H1 (cell line): ENCODE measurements around the gene MLPH. TPM values are rescaled to one million over a fixed set of nuclear protein-coding genes. Genes with fewer than 3 reads are reported as not detected.

Source experiments
- CTCF ChIA-PET: fragments of 300-600 bp; sonication (Branson Sonifier 250); formaldehyde crosslinking; loops from one replicate; lab custom pipeline; 2021; ENCODE audit not compliant: partially characterized antibody; lab: Charles Lee
- POLR2A ChIA-PET: fragments of 300-600 bp; sonication (Branson Sonifier 250); formaldehyde crosslinking; loops from one replicate; lab custom pipeline; 2021; ENCODE audit warnings: inconsistent platforms; ENCODE audit not compliant: partially characterized antibody; lab: Charles Lee
- DNase-seq, 2 experiments: peaks; one replicate each; pipeline versions ENCODE4 v3.0.0 to v3.0.0-alpha.2; 2010 to 2022; ENCODE audit warnings: low spot score in 2 of 2, low read depth in 1 of 2, mixed read lengths in 1 of 2
- FAIRE-seq: peaks from 2 replicates; lab custom pipeline; 2011; peaks lifted over from hg19 to GRCh38; lab: Jason Lieb, UNC
- H2AFZ ChIP-seq: 2 replicates; pipeline ENCODE4 v1.8.1; 2012; ENCODE audit warnings: low read length, inconsistent platforms
- H2AK5ac ChIP-seq: 2 replicates; pipeline ENCODE4 v1.6.1; 2013; ENCODE audit warnings: low read depth, low read length
- H2BK120ac ChIP-seq: replicated peaks from 2 replicates; pipeline ENCODE3; 2013; ENCODE audit warnings: low read depth, low read length, inconsistent platforms
- H2BK12ac ChIP-seq: 2 replicates; pipeline ENCODE4 v1.6.1; 2013; ENCODE audit warnings: low read depth, low read length
- H2BK15ac ChIP-seq: 2 replicates; pipeline ENCODE4 v1.6.1; 2013; ENCODE audit warnings: low read length
- H2BK20ac ChIP-seq: 2 replicates; pipeline ENCODE4 v1.6.1; 2013; ENCODE audit warnings: low read length
- H2BK5ac ChIP-seq: 2 replicates; pipeline ENCODE4 v1.6.1; 2013; ENCODE audit warnings: low read depth, low read length
- H3K14ac ChIP-seq: 2 replicates; pipeline ENCODE4 v1.6.1; 2013; ENCODE audit warnings: inconsistent platforms; ENCODE audit not compliant: insufficient read length
- H3K18ac ChIP-seq: 2 replicates; pipeline ENCODE4 v1.6.1; 2013; ENCODE audit warnings: low read length; ENCODE audit errors: extremely low read depth
- H3K23ac ChIP-seq: 2 replicates; pipeline ENCODE4 v1.6.1; 2013; ENCODE audit warnings: inconsistent platforms; ENCODE audit not compliant: insufficient read length
- H3K23me2 ChIP-seq: 2 replicates; pipeline ENCODE4 v1.6.1; 2013; ENCODE audit warnings: low read depth, low read length
- H3K27ac ChIP-seq: 2 replicates; pipeline ENCODE4 v1.6.1; 2011; ENCODE audit warnings: low read depth, low read length, inconsistent platforms
- H3K27me3 ChIP-seq, 4 experiments: replicated peaks in 1 of 4; 1 replicate in 1 of 4; 2 replicates in 3 of 4; pipeline versions ENCODE4 v1.6.1 to v1.8.1; 2011 to 2013; ENCODE audit warnings: low read length in 3 of 4, mild to moderate bottlenecking in 3 of 4, inconsistent platforms in 2 of 4, mixed read lengths in 2 of 4, moderate library complexity in 1 of 4; ENCODE audit not compliant: control insufficient read depth in 3 of 4, insufficient read depth in 3 of 4; ENCODE audit errors: extremely low read depth in 1 of 4
- H3K36me3 ChIP-seq, 4 experiments: 2 replicates each; pipeline versions ENCODE4 v1.6.1 to v1.8.1; 2011 to 2013; ENCODE audit warnings: mild to moderate bottlenecking in 4 of 4, low read length in 3 of 4, moderate library complexity in 2 of 4, control low read depth in 1 of 4, inconsistent platforms in 1 of 4; ENCODE audit not compliant: insufficient read depth in 4 of 4, control insufficient read depth in 2 of 4
- H3K4ac ChIP-seq: replicated peaks from 2 replicates; pipeline ENCODE3; 2013; ENCODE audit warnings: low read length, low read depth, mixed read lengths, inconsistent platforms; ENCODE audit not compliant: insufficient read length
- H3K4me1 ChIP-seq, 4 experiments: replicated peaks in 1 of 4; 1 replicate in 1 of 4; 2 replicates in 3 of 4; pipeline versions ENCODE4 v1.6.1 to v1.8.1; 2011 to 2013; ENCODE audit warnings: low read length in 3 of 4, inconsistent platforms in 2 of 4, mixed read lengths in 1 of 4; ENCODE audit not compliant: insufficient read depth in 4 of 4, control insufficient read depth in 3 of 4
- H3K4me2 ChIP-seq, 2 experiments: 2 replicates each; pipeline versions ENCODE4 v1.6.1 to v1.8.1; 2011 to 2013; ENCODE audit warnings: low read depth in 2 of 2, low read length in 2 of 2, control low read depth in 1 of 2, inconsistent platforms in 1 of 2, mild to moderate bottlenecking in 1 of 2; ENCODE audit not compliant: insufficient read depth in 1 of 2
- H3K4me3 ChIP-seq, 4 experiments: fragments of 200-600, 300-600 bp in 1 of 4; sonication (generic), shearing (Covaris generic), sonication (Bioruptor Twin) in 1 of 4; 2 replicates each; pipeline versions ENCODE4 v1.5.1 to v1.8.1; 2011 to 2016; ENCODE audit warnings: low read length in 4 of 4, low read depth in 3 of 4, control low read depth in 2 of 4, inconsistent platforms in 2 of 4, mild to moderate bottlenecking in 2 of 4, mixed read lengths in 1 of 4, moderate library complexity in 1 of 4; ENCODE audit not compliant: insufficient read depth in 2 of 4; ENCODE audit errors: extremely low read depth in 1 of 4
- H3K56ac ChIP-seq: replicated peaks from 2 replicates; pipeline ENCODE3; 2013; ENCODE audit warnings: low read depth, mild to moderate bottlenecking, mixed read lengths, low read length, inconsistent platforms; ENCODE audit not compliant: insufficient read length
- H3K79me1 ChIP-seq: 2 replicates; pipeline ENCODE4 v1.6.1; 2013; ENCODE audit warnings: low read depth, low read length, control low read depth
- H3K79me2 ChIP-seq, 2 experiments: 2 replicates each; pipeline versions ENCODE4 v1.6.1 to v1.8.1; 2012 to 2013; ENCODE audit warnings: low read length in 2 of 2, mild to moderate bottlenecking in 2 of 2, inconsistent platforms in 1 of 2; ENCODE audit not compliant: insufficient read depth in 2 of 2, control insufficient read depth in 1 of 2
- H3K9ac ChIP-seq, 4 experiments: replicated peaks in 1 of 4; 1 replicate in 1 of 4; 2 replicates in 3 of 4; pipeline versions ENCODE4 v1.6.1 to v1.8.1; 2011 to 2013; ENCODE audit warnings: low read depth in 3 of 4, low read length in 3 of 4, control low read depth in 2 of 4, mild to moderate bottlenecking in 2 of 4, moderate library complexity in 2 of 4, inconsistent platforms in 1 of 4; ENCODE audit errors: extremely low read depth in 1 of 4
- H3K9me3 ChIP-seq, 2 experiments: 2 replicates each; pipeline versions ENCODE4 v1.6.1 to v1.8.1; 2012 to 2013; ENCODE audit warnings: mild to moderate bottlenecking in 2 of 2, moderate library complexity in 2 of 2, control low read depth in 1 of 2, inconsistent platforms in 1 of 2, low read depth in 1 of 2, low read length in 1 of 2, mixed read lengths in 1 of 2; ENCODE audit not compliant: insufficient read depth in 2 of 2
- H4K20me1 ChIP-seq, 2 experiments: replicated peaks in 1 of 2; 2 replicates each; pipeline versions ENCODE3 to v1.8.1; 2011 to 2013; ENCODE audit warnings: inconsistent platforms in 2 of 2, low read length in 2 of 2, mild to moderate bottlenecking in 1 of 2; ENCODE audit not compliant: insufficient read depth in 2 of 2, control insufficient read depth in 1 of 2
- H4K5ac ChIP-seq: 2 replicates; pipeline ENCODE4 v1.6.1; 2013; ENCODE audit warnings: low read length, low read depth, mixed read lengths, inconsistent platforms; ENCODE audit not compliant: insufficient read length
- H4K8ac ChIP-seq: 2 replicates; pipeline ENCODE4 v1.8.0; 2013; ENCODE audit warnings: mild to moderate bottlenecking, moderate library complexity, low read length, inconsistent platforms; ENCODE audit not compliant: insufficient read depth; ENCODE audit errors: extremely low read depth
- H4K91ac ChIP-seq: replicated peaks from 2 replicates; pipeline ENCODE3; 2013; ENCODE audit warnings: low read length, mixed read lengths, inconsistent platforms; ENCODE audit not compliant: insufficient read length
- CEBPB ChIP-seq: IDR thresholded peaks from 2 replicates; pipeline ENCODE4 v1.6.1; 2012; ENCODE audit warnings: low read depth, low read length
- HDAC6 ChIP-seq: IDR thresholded peaks from one replicate; pipeline ENCODE4 v1.7.1; 2012; ENCODE audit warnings: low read depth, mild to moderate bottlenecking, inconsistent platforms, low read length, moderate library complexity
- JUN ChIP-seq: IDR thresholded peaks from 2 replicates; pipeline ENCODE4 v1.6.1; 2011; ENCODE audit warnings: low read depth, mild to moderate bottlenecking, improper control_type of control experiment, low read length
- PHF8 ChIP-seq: fragments of 200-600 bp; sonication (generic); conservative IDR thresholded peaks from 2 replicates; pipeline ENCODE4 v1.7.1; 2012; ENCODE audit warnings: low read depth, mild to moderate bottlenecking, inconsistent platforms, low read length, moderate library complexity
- POU5F1 ChIP-seq: IDR thresholded peaks from 2 replicates; pipeline ENCODE4 v1.6.1; 2011; ENCODE audit warnings: low read depth, mild to moderate bottlenecking, low read length, moderate library complexity
- SIRT6 ChIP-seq: IDR thresholded peaks from one replicate; pipeline ENCODE4 v1.7.1; 2012; ENCODE audit warnings: low read length, inconsistent platforms
- SP4 ChIP-seq: IDR thresholded peaks from 2 replicates; pipeline ENCODE4 v1.6.1; 2012; ENCODE audit warnings: low read length, inconsistent platforms
- TEAD4 ChIP-seq: IDR thresholded peaks from 2 replicates; pipeline ENCODE4 v1.6.1; 2012; ENCODE audit warnings: low read depth, low read length, inconsistent platforms, mixed read lengths
- YY1 ChIP-seq: IDR thresholded peaks from 2 replicates; pipeline ENCODE4 v1.6.1; 2011; ENCODE audit warnings: low read depth, mild to moderate bottlenecking, low read length
- WGBS, 2 experiments: shearing (Covaris generic) in 1 of 2; methylation state at CpG; one replicate each; pipeline versions ENCODE4 v1.1.6 to v1.1.7; 2013 to 2015; ENCODE audit warnings: low lambda C conversion rate in 2 of 2, mixed read lengths in 2 of 2, inconsistent platforms in 1 of 2, low coverage in 1 of 2, missing lambda C conversion rate in 1 of 2; ENCODE audit not compliant: insufficient replicate concordance in 2 of 2, insufficient coverage in 1 of 2, insufficient read length in 1 of 2; ENCODE audit errors: extremely low coverage in 1 of 2, missing lambda C conversion rate in 1 of 2; 5-methylcytosine and 5-hydroxymethylcytosine counted together
- polyA plus RNA-seq, 7 experiments: library from polyadenylated mRNA; depleted of rRNA in 3 of 7; stranded (reverse) in 5 of 7; unstranded in 2 of 7; fragments of >200 nt in 5 of 7; fragments of 200-250 nt in 2 of 7; gene quantifications; 1 replicate in 5 of 7; 2 replicates in 1 of 7; 4 replicates in 1 of 7; pipeline versions ENCODE4 v1.2.1 to v1.2.3, GENCODE V29; 2011 to 2013; ENCODE audit warnings: missing spikeins in 2 of 7, mixed read lengths in 2 of 7
- total RNA-seq: library from RNA; stranded (reverse); fragmentation: NEBNext Ultra II Directional; extraction: Animal tissue kit (Norgen Biotek cat#: 25700); gene quantifications from 2 replicates; pipeline ENCODE4 v1.2.1, GENCODE V29; 2021
- TF ChIP-seq, protein P1 (sequence below): IDR thresholded peaks from 2 replicates; pipeline ENCODE4 v1.6.1; 2012; ENCODE audit warnings: inconsistent platforms

Gene MLPH
- total and polyA plus RNA-seq, 2 of the 8 experiments (the other 6 are each of a cell fraction or from before 2014, with no cell fraction given), result 12.7 to 17.0 TPM

DNA sequence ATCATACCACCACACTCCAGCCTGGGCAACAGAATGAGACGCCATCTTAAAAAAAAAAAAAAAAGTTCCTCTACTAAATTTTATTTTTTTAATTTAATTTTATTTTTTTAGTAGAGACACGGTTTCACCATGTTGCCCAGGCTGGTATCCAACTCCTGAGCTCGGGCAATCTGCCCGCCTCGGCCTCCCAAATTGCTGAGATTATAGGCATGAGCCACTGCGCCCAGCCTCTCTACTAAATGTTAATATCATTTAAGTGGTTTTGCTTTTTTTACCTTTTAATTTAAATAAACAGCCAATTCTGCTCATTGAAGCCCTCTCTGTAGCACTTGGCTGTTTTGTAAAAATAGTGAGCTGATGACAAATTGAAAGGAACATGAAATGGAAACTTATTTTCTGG, 94.3 kb downstream of the MLPH start:
- Histone ChIP-seq H3K4me1 (peaks cover 0 to 19% (median 14%) of the 10 kb centered on the region in 4 experiments; a peak in 6 of 7 replicates), H2BK120ac (no peak overlapping the region), H4K91ac (no peak overlapping the region), H3K4me2 (no peak overlapping the region), H3K79me1 (peaks cover 2% of the 10 kb centered on the region; the same call in 1 of the 2 replicates), H2AFZ (no peak overlapping the region)
- POLR2A ChIA-PET, result interaction anchor here (0.6 to 5.5 kb wide), 7 partner anchors 8 to 50 kb away, joined by 3 to 27 read pairs (median 4); partner anchors contain the start of gene RAB17
- TF ChIP-seq SP4, result no peak
- TF ChIP-seq TEAD4, result no peak
- TF ChIP-seq JUN, result no peak
- TF ChIP-seq CEBPB, result no peak
- TF ChIP-seq YY1, result no peak
- TF ChIP-seq PHF8, result no peak
- TF ChIP-seq, protein P1, sequence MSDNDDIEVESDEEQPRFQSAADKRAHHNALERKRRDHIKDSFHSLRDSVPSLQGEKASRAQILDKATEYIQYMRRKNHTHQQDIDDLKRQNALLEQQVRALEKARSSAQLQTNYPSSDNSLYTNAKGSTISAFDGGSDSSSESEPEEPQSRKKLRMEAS, result no peak
- TF ChIP-seq SIRT6, result no peak
- TF ChIP-seq POU5F1, result no peak
- no peak for TF ChIP-seq HDAC6
- TF ChIP-seq, all 59 proteins: peak for 0
- Histone ChIP-seq H3K9me3 (no peaks in the 10 kb centered on the region), H3K27ac (no peak overlapping the region), H2AK5ac (no peak overlapping the region), H3K36me3 (peaks cover 0 to 2% (median under 1%) of the 10 kb centered on the region in 4 experiments; a peak in 1 of 8 replicates), H3K4me3 (no peak overlapping the region), H3K23me2 (no peaks in the 10 kb centered on the region; the same call in 1 of the 2 replicates), H2BK12ac (no peak overlapping the region), H2BK20ac (no peak overlapping the region), H4K8ac (no peak overlapping the region), H3K14ac (no peak overlapping the region), H4K20me1 (peaks cover 3% of the 10 kb centered on the region in 2 experiments), H4K5ac (no peak overlapping the region), H3K56ac (no peak overlapping the region), H2BK15ac (no peak overlapping the region), H3K9ac (no peak overlapping the region), H3K79me2 (peaks cover 0 to 12% of the 10 kb centered on the region in 2 experiments; a peak in 3 of 4 replicates), H3K23ac (no peak overlapping the region), H3K4ac (no peak overlapping the region), H3K27me3 (no peaks in the 10 kb centered on the region), H2BK5ac (no peak overlapping the region), H3K18ac (no peak overlapping the region)
- CTCF ChIA-PET, result interaction anchor here (0.6 to 3.1 kb wide), 19 partner anchors 10 to 193 kb away, joined by 3 to 24 read pairs (median 4); no protein-coding TSS in a partner anchor
- 99% methylated on average over 6 of the region's 6 CpGs; no CpG with 5 or more reads in 1 of the 2 experiments for WGBS, 2 experiments
- FAIRE-seq (no peak), DNase-seq (no peak)
